ENCODE results near the gene PARD6A. TPM values are rescaled to one million over a fixed set of nuclear protein-coding genes. Genes with fewer than 3 reads are reported as not detected.

The PARD6A gene
- total RNA-seq, 1 donor from 2014 or later: 10.2 TPM

GRCh38 chr16:67666032-67666551 is 5.3 kb downstream of the PARD6A start:
- intact Hi-C loops (cut with micrococcal nuclease): loop anchor here (1.0 to 5.0 kb wide), 5 partner anchors 104 to 484 kb away; partner anchors contain the start of genes CTCF, EDC4, FHOD1 and MATCAP1

GRCh38 chr16:67666559-67667452 is 6.0 kb downstream of the PARD6A start, which contains the start of the genes C16orf86 and ENKD1:
Gene C16orf86 (plus strand): TSS chr16:67666814. CDS start chr16:67666971, 157 bp downstream.
Gene ENKD1 (minus strand): TSS chr16:67666750. CDS start chr16:67666442, 308 bp downstream.
- intact Hi-C loops (cut with micrococcal nuclease): loop anchor here (1.0 to 5.0 kb wide), 5 partner anchors 105 to 485 kb away; partner anchors contain the start of genes CTCF, EDC4, FHOD1 and MATCAP1

GRCh38 chr16:67667453-67667816 is 6.7 kb downstream of the PARD6A start:
- intact Hi-C loops (cut with micrococcal nuclease): loop anchor here (2.0 to 5.0 kb wide), 3 partner anchors 205 to 485 kb away; partner anchors contain the start of genes EDC4, FHOD1, MATCAP1 and SLC9A5

DNA sequence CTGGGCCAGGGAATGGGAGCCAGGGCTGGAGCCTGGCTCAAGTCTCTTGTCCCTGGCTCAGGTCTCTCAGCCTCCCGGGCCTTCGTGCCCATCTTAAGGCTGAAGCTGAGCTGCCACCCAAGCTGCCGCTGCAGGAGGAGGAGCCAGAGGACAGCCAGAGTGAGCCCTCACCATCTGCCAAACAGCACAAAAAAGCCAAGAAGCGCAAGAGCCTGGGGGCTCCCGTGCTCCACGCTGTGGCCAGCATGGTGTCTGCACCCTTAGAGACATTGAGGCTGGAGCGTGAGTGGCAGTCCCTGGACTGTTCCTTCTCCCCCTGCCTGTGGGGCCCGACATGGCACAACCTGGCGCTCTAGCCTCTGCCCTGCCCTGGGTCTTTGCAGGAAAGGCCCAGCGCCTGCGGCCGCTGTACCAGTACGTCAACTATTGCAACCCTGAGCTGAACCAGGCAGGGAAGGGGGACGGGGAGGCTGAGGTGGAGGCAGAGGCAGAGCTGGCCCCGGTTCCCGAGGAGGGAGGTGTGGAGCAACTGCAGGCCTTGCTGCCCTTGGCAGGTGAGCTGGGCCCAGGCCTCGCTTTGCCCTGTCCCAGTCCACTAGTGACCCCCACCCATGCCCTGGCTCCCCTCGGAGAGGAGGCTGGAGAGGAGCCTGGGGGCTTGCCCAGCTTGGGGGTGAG is 7.2 kb downstream of the PARD6A start:
- intact Hi-C loops (cut with micrococcal nuclease): loop anchor here (1.0 to 5.0 kb wide), 10 partner anchors 8 to 486 kb away; partner anchors contain the start of genes ACD, ATP6V0D1, EDC4 and FHOD1

GRCh38 chr16:67668495-67669157 is 7.9 kb downstream of the PARD6A start:
- intact Hi-C loops (cut with micrococcal nuclease): loop anchor here (1.0 to 5.0 kb wide), 9 partner anchors 8 to 486 kb away; partner anchors contain the start of genes ACD, ATP6V0D1, FHOD1 and MATCAP1

DNA sequence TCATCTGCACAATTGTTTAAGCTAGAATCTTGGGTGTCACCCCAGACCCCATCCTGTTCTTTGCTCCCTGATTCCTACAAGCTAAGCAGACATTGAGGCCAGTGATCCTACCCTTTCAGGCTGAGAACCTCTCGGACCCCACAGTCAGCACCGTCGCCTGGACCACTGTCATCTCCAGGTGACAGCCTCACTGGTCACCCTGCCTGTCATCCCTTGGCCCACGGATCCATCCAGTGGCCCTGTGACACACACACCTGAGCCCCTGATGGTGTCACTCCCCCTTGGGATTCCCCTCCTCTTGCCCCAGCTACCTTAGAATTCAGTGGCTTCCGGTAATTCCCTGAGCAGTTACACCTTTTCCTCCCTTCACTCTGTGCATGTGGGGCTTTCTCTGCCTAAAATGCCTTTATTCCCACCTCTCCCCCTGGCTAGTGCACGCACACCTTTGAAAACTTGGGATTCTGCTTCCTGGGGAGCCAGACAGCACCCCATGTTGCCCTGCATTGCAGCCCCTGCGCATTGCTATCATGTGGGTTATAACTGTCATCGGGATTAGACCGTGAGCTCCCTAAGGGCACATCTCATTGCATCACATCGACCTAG is 8.8 kb downstream of the PARD6A start:
- intact Hi-C loops (cut with micrococcal nuclease): loop anchor here (5.0 kb wide), 2 partner anchors 422 to 487 kb away; partner anchors contain the start of genes FHOD1, MATCAP1 and SLC9A5

- intact Hi-C loops (cut with micrococcal nuclease): loop anchor here (1.0 kb wide), 4 partner anchors 134 to 256 kb away; partner anchors contain the start of genes RANBP10 and TSNAXIP1
These were observed 11.5 kb downstream of the PARD6A start for GRCh38 chr16:67672306-67672705.

GRCh38 chr16:67672739-67673662 is 12.2 kb downstream of the PARD6A start:
- intact Hi-C loops (cut with micrococcal nuclease): loop anchor here (1.0 kb wide), 4 partner anchors 133 to 255 kb away; partner anchors contain the start of genes RANBP10 and TSNAXIP1

DNA sequence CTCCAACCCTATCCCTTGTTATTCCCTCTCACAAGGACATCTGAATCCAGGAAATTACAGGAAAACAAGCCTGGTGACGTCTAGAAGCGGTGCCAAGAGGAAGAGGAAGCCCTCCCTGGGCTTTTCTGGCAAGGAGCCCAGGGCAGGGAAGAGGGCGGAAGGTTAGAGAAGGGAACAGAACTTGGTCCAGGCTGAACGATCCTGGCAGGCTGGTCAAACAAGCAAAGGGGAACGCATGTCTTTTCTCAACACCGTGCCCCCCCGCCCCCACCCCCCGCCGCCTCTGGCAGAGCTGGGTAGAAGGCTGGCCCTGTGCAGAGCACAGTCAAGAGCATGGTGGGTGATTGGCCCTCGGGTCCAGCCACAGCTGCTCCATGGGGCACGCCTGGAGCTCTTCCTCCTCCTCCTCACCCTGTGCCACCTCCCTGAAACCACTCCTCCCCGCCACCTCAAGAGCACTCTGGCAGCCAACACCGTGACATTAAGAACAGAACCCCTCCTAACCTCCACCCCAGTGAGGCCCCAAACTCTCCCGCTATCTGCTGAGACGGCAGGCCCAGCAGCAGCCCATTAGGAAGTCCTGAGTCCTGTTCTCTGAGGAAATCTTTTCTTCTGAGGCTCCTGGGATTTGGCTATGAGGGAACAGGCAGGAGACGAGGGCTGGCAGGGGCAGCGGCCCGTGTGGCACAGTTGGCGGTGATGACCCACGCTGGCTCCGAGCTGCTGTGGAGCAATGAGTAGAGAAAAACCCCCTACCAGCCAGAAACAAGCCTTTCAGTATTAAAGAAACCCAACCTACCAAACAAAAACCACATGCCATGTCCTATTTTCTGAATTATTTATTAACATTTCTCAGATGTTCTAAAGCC is 13.2 kb downstream of the PARD6A start:
- intact Hi-C loops (cut with micrococcal nuclease): no loop called here

DNA sequence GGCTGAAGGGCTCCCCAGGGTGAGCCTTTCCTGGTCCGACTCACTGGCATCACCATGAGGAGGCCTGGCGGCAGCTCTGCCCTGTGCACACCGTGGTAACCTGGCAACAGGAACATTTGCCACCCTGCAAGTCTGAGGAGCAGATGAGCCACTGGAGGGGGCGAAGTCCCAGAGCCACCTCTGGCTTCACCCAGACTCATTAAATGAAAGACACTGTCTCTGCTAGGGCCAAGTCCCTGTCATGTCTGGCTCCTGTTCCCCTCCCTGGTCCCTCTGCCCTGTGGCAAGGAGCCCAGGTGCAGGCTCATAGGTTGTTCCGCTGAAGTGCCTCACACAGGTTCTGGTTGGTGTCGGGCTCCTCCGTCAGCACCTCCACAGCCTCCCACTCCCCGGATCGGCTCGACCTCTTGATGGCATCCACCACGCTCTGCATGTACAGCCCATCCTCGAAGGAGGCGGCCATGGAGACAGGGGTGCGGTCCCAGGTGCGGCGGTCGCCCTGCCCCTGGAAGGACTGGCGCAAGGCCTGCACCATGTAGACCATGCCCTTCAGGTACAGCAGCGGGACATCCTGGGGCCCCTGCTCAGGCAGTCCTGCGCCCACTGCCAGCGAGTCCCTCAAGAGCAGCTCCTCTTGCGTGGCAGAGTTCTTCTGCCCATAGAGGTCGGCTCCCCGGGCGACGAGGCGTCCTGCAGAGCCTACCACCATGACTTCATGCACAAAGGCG is 14.3 kb downstream of the PARD6A start:
- intact Hi-C loops (cut with micrococcal nuclease): no loop called here

GRCh38 chr16:67675579-67675935 is 14.8 kb downstream of the PARD6A start:
- intact Hi-C loops (cut with micrococcal nuclease): no loop called here

DNA sequence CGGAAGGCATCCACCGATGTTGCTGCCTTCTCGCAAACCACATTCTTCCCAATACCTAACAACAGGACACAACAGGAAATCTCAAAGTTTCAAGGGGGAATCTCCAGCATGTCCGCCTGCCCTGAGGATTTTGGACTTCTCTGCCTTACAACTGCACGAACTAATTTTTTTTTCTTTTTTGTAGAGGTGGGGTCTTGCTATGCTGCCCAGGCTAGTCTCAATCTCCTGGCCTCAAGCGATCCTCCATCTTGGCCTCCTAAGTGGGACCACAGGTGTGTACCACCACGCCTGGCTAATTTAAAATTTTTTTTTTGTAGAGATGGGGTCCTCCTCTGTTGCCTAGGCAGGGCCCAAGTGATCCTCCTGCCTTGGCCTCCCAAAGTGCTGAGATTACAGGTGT is 15.2 kb downstream of the PARD6A start:
- intact Hi-C loops (cut with micrococcal nuclease): no loop called here

DNA sequence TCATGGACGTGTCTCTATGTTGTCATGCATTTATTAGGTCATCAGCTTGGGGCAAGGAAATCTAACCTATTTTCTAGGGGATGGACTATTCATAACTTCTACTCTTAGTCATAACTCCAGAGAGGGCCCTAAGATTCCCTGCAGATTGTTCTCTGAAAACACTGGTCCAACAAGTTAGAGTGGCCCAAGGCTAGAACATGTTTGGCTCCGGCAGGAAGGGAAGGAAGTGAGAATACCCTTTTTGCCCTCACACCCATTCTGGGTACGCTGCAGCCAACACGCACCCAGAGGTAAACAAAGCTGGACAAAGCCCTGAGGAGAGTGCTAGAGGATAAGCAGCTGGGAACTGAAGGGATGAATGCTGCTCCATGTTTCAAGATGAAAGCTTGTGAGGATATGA is 15.8 kb downstream of the PARD6A start:
- intact Hi-C loops (cut with micrococcal nuclease): no loop called here

GRCh38 chr16:67676939-67677338 is 16.2 kb downstream of the PARD6A start:
- intact Hi-C loops (cut with micrococcal nuclease): no loop called here

- intact Hi-C loops (cut with micrococcal nuclease): no loop called here
These were observed 17.0 kb downstream of the PARD6A start for GRCh38 chr16:67677712-67678111.

GRCh38 chr16:67678354-67679023 is 17.7 kb downstream of the PARD6A start:
- intact Hi-C loops (cut with micrococcal nuclease): no loop called here

All from T-helper 1 cell treated with Interleukin-12 subunit alpha and Interleukin-12 subunit beta and Interleukin-4 antibody, amounts not matched to agents 30 ng/mL and 1 ng/mL, for 36 hours (primary cell).